H1 (cell line): Measurements from ENCODE around the gene PGP. TPM values are rescaled to one million over a fixed set of nuclear protein-coding genes. Genes with fewer than 3 reads are reported as not detected.

Experiments used
- CTCF ChIA-PET: fragments of 300-600 bp; sonication (Branson Sonifier 250); formaldehyde crosslinking; loops from one replicate; lab custom pipeline; 2021; ENCODE audit not compliant: partially characterized antibody; lab: Charles Lee
- POLR2A ChIA-PET: fragments of 300-600 bp; sonication (Branson Sonifier 250); formaldehyde crosslinking; loops from one replicate; lab custom pipeline; 2021; ENCODE audit warnings: inconsistent platforms; ENCODE audit not compliant: partially characterized antibody; lab: Charles Lee
- DNase-seq, 2 experiments: peaks; one replicate each; pipeline versions ENCODE4 v3.0.0 to v3.0.0-alpha.2; 2010 to 2022; ENCODE audit warnings: low spot score in 2 of 2, low read depth in 1 of 2, mixed read lengths in 1 of 2
- FAIRE-seq: peaks from 2 replicates; lab custom pipeline; 2011; peaks lifted over from hg19 to GRCh38; lab: Jason Lieb, UNC
- H2AFZ ChIP-seq: 2 replicates; pipeline ENCODE4 v1.8.1; 2012; ENCODE audit warnings: low read length, inconsistent platforms
- H2AK5ac ChIP-seq: 2 replicates; pipeline ENCODE4 v1.6.1; 2013; ENCODE audit warnings: low read depth, low read length
- H2BK120ac ChIP-seq: replicated peaks from 2 replicates; pipeline ENCODE3; 2013; ENCODE audit warnings: low read depth, low read length, inconsistent platforms
- H2BK12ac ChIP-seq: 2 replicates; pipeline ENCODE4 v1.6.1; 2013; ENCODE audit warnings: low read depth, low read length
- H2BK15ac ChIP-seq: 2 replicates; pipeline ENCODE4 v1.6.1; 2013; ENCODE audit warnings: low read length
- H2BK20ac ChIP-seq: 2 replicates; pipeline ENCODE4 v1.6.1; 2013; ENCODE audit warnings: low read length
- H2BK5ac ChIP-seq: 2 replicates; pipeline ENCODE4 v1.6.1; 2013; ENCODE audit warnings: low read depth, low read length
- H3K14ac ChIP-seq: 2 replicates; pipeline ENCODE4 v1.6.1; 2013; ENCODE audit warnings: inconsistent platforms; ENCODE audit not compliant: insufficient read length
- H3K18ac ChIP-seq: 2 replicates; pipeline ENCODE4 v1.6.1; 2013; ENCODE audit warnings: low read length; ENCODE audit errors: extremely low read depth
- H3K23ac ChIP-seq: 2 replicates; pipeline ENCODE4 v1.6.1; 2013; ENCODE audit warnings: inconsistent platforms; ENCODE audit not compliant: insufficient read length
- H3K23me2 ChIP-seq: 2 replicates; pipeline ENCODE4 v1.6.1; 2013; ENCODE audit warnings: low read depth, low read length
- H3K27ac ChIP-seq: 2 replicates; pipeline ENCODE4 v1.6.1; 2011; ENCODE audit warnings: low read depth, low read length, inconsistent platforms
- H3K27me3 ChIP-seq, 4 experiments: replicated peaks in 1 of 4; 1 replicate in 1 of 4; 2 replicates in 3 of 4; pipeline versions ENCODE4 v1.6.1 to v1.8.1; 2011 to 2013; ENCODE audit warnings: low read length in 3 of 4, mild to moderate bottlenecking in 3 of 4, inconsistent platforms in 2 of 4, mixed read lengths in 2 of 4, moderate library complexity in 1 of 4; ENCODE audit not compliant: control insufficient read depth in 3 of 4, insufficient read depth in 3 of 4; ENCODE audit errors: extremely low read depth in 1 of 4
- H3K36me3 ChIP-seq, 4 experiments: 2 replicates each; pipeline versions ENCODE4 v1.6.1 to v1.8.1; 2011 to 2013; ENCODE audit warnings: mild to moderate bottlenecking in 4 of 4, low read length in 3 of 4, moderate library complexity in 2 of 4, control low read depth in 1 of 4, inconsistent platforms in 1 of 4; ENCODE audit not compliant: insufficient read depth in 4 of 4, control insufficient read depth in 2 of 4
- H3K4ac ChIP-seq: replicated peaks from 2 replicates; pipeline ENCODE3; 2013; ENCODE audit warnings: low read length, low read depth, mixed read lengths, inconsistent platforms; ENCODE audit not compliant: insufficient read length
- H3K4me1 ChIP-seq, 4 experiments: replicated peaks in 1 of 4; 1 replicate in 1 of 4; 2 replicates in 3 of 4; pipeline versions ENCODE4 v1.6.1 to v1.8.1; 2011 to 2013; ENCODE audit warnings: low read length in 3 of 4, inconsistent platforms in 2 of 4, mixed read lengths in 1 of 4; ENCODE audit not compliant: insufficient read depth in 4 of 4, control insufficient read depth in 3 of 4
- H3K4me2 ChIP-seq, 2 experiments: 2 replicates each; pipeline versions ENCODE4 v1.6.1 to v1.8.1; 2011 to 2013; ENCODE audit warnings: low read depth in 2 of 2, low read length in 2 of 2, control low read depth in 1 of 2, inconsistent platforms in 1 of 2, mild to moderate bottlenecking in 1 of 2; ENCODE audit not compliant: insufficient read depth in 1 of 2
- H3K4me3 ChIP-seq, 4 experiments: fragments of 200-600, 300-600 bp in 1 of 4; sonication (generic), shearing (Covaris generic), sonication (Bioruptor Twin) in 1 of 4; 2 replicates each; pipeline versions ENCODE4 v1.5.1 to v1.8.1; 2011 to 2016; ENCODE audit warnings: low read length in 4 of 4, low read depth in 3 of 4, control low read depth in 2 of 4, inconsistent platforms in 2 of 4, mild to moderate bottlenecking in 2 of 4, mixed read lengths in 1 of 4, moderate library complexity in 1 of 4; ENCODE audit not compliant: insufficient read depth in 2 of 4; ENCODE audit errors: extremely low read depth in 1 of 4
- H3K56ac ChIP-seq: replicated peaks from 2 replicates; pipeline ENCODE3; 2013; ENCODE audit warnings: low read depth, mild to moderate bottlenecking, mixed read lengths, low read length, inconsistent platforms; ENCODE audit not compliant: insufficient read length
- H3K79me1 ChIP-seq: 2 replicates; pipeline ENCODE4 v1.6.1; 2013; ENCODE audit warnings: low read depth, low read length, control low read depth
- H3K79me2 ChIP-seq, 2 experiments: 2 replicates each; pipeline versions ENCODE4 v1.6.1 to v1.8.1; 2012 to 2013; ENCODE audit warnings: low read length in 2 of 2, mild to moderate bottlenecking in 2 of 2, inconsistent platforms in 1 of 2; ENCODE audit not compliant: insufficient read depth in 2 of 2, control insufficient read depth in 1 of 2
- H3K9ac ChIP-seq, 4 experiments: replicated peaks in 1 of 4; 1 replicate in 1 of 4; 2 replicates in 3 of 4; pipeline versions ENCODE4 v1.6.1 to v1.8.1; 2011 to 2013; ENCODE audit warnings: low read depth in 3 of 4, low read length in 3 of 4, control low read depth in 2 of 4, mild to moderate bottlenecking in 2 of 4, moderate library complexity in 2 of 4, inconsistent platforms in 1 of 4; ENCODE audit errors: extremely low read depth in 1 of 4
- H3K9me3 ChIP-seq, 2 experiments: 2 replicates each; pipeline versions ENCODE4 v1.6.1 to v1.8.1; 2012 to 2013; ENCODE audit warnings: mild to moderate bottlenecking in 2 of 2, moderate library complexity in 2 of 2, control low read depth in 1 of 2, inconsistent platforms in 1 of 2, low read depth in 1 of 2, low read length in 1 of 2, mixed read lengths in 1 of 2; ENCODE audit not compliant: insufficient read depth in 2 of 2
- H4K20me1 ChIP-seq, 2 experiments: replicated peaks in 1 of 2; 2 replicates each; pipeline versions ENCODE3 to v1.8.1; 2011 to 2013; ENCODE audit warnings: inconsistent platforms in 2 of 2, low read length in 2 of 2, mild to moderate bottlenecking in 1 of 2; ENCODE audit not compliant: insufficient read depth in 2 of 2, control insufficient read depth in 1 of 2
- H4K5ac ChIP-seq: 2 replicates; pipeline ENCODE4 v1.6.1; 2013; ENCODE audit warnings: low read length, low read depth, mixed read lengths, inconsistent platforms; ENCODE audit not compliant: insufficient read length
- H4K8ac ChIP-seq: 2 replicates; pipeline ENCODE4 v1.8.0; 2013; ENCODE audit warnings: mild to moderate bottlenecking, moderate library complexity, low read length, inconsistent platforms; ENCODE audit not compliant: insufficient read depth; ENCODE audit errors: extremely low read depth
- H4K91ac ChIP-seq: replicated peaks from 2 replicates; pipeline ENCODE3; 2013; ENCODE audit warnings: low read length, mixed read lengths, inconsistent platforms; ENCODE audit not compliant: insufficient read length
- ATF2 ChIP-seq: IDR thresholded peaks from 2 replicates; pipeline ENCODE4 v1.6.1; 2012; ENCODE audit warnings: low read length, inconsistent platforms
- ATF3 ChIP-seq: IDR thresholded peaks from 2 replicates; pipeline ENCODE4 v1.6.1; 2011; ENCODE audit warnings: low read depth, mild to moderate bottlenecking, low read length; ENCODE audit not compliant: insufficient read depth
- CBX5 ChIP-seq: fragments of 300-800, 300-1000 bp; sonication (generic); IDR thresholded peaks from 2 replicates; pipeline ENCODE4 v1.7.1; 2016; ENCODE audit warnings: antibody characterized with exemption, low read length, low read depth
- CREB1 ChIP-seq: IDR thresholded peaks from 2 replicates; pipeline ENCODE4 v1.6.1; 2012; ENCODE audit warnings: inconsistent platforms
- E2F6 ChIP-seq: IDR thresholded peaks from 2 replicates; pipeline ENCODE4 v1.6.1; 2012; ENCODE audit warnings: inconsistent platforms
- JUN ChIP-seq: IDR thresholded peaks from 2 replicates; pipeline ENCODE4 v1.6.1; 2011; ENCODE audit warnings: low read depth, mild to moderate bottlenecking, improper control_type of control experiment, low read length
- JUND ChIP-seq: IDR thresholded peaks from 2 replicates; pipeline ENCODE4 v1.6.1; 2011; ENCODE audit warnings: mild to moderate bottlenecking, improper control_type of control experiment, low read length
- KDM5A ChIP-seq: fragments of 200-600 bp; IDR thresholded peaks from 2 replicates; pipeline ENCODE4 v1.7.1; 2012; ENCODE audit warnings: mild to moderate bottlenecking, low read length, inconsistent platforms, mixed read lengths
- USF2 ChIP-seq: IDR thresholded peaks from 2 replicates; pipeline ENCODE4 v1.6.1; 2011; ENCODE audit warnings: low read length, improper control_type of control experiment
- YY1 ChIP-seq: IDR thresholded peaks from 2 replicates; pipeline ENCODE4 v1.6.1; 2011; ENCODE audit warnings: low read depth, mild to moderate bottlenecking, low read length
- WGBS, 2 experiments: shearing (Covaris generic) in 1 of 2; methylation state at CpG; one replicate each; pipeline versions ENCODE4 v1.1.6 to v1.1.7; 2013 to 2015; ENCODE audit warnings: low lambda C conversion rate in 2 of 2, mixed read lengths in 2 of 2, inconsistent platforms in 1 of 2, low coverage in 1 of 2, missing lambda C conversion rate in 1 of 2; ENCODE audit not compliant: insufficient replicate concordance in 2 of 2, insufficient coverage in 1 of 2, insufficient read length in 1 of 2; ENCODE audit errors: extremely low coverage in 1 of 2, missing lambda C conversion rate in 1 of 2; 5-methylcytosine and 5-hydroxymethylcytosine counted together
- polyA plus RNA-seq, 7 experiments: library from polyadenylated mRNA; depleted of rRNA in 3 of 7; stranded (reverse) in 5 of 7; unstranded in 2 of 7; fragments of >200 nt in 5 of 7; fragments of 200-250 nt in 2 of 7; gene quantifications; 1 replicate in 5 of 7; 2 replicates in 1 of 7; 4 replicates in 1 of 7; pipeline versions ENCODE4 v1.2.1 to v1.2.3, GENCODE V29; 2011 to 2013; ENCODE audit warnings: missing spikeins in 2 of 7, mixed read lengths in 2 of 7
- total RNA-seq: library from RNA; stranded (reverse); fragmentation: NEBNext Ultra II Directional; extraction: Animal tissue kit (Norgen Biotek cat#: 25700); gene quantifications from 2 replicates; pipeline ENCODE4 v1.2.1, GENCODE V29; 2021

The PGP gene
- total and polyA plus RNA-seq, 2 of the 8 experiments (the other 6 are each of a cell fraction or from before 2014, with no cell fraction given): 30.9 to 55.9 TPM

- CTCF ChIA-PET: no interaction called here
- 96% methylated on average over 16 of the region's 31 CpGs; no CpG with 5 or more reads in 1 of the 2 experiments for WGBS, 2 experiments
- no peak for TF ChIP-seq USF2
- TF ChIP-seq KDM5A: no peak
- no peak for TF ChIP-seq ATF3
- TF ChIP-seq CBX5: no peak
- TF ChIP-seq CREB1: no peak
- TF ChIP-seq YY1: no peak
- no peak for TF ChIP-seq E2F6
- no peak for TF ChIP-seq JUND
- no peak for TF ChIP-seq ATF2
- TF ChIP-seq JUN: no peak
These were observed 35.1 kb downstream of the PGP start for GRCh38 chr16:2179576-2179975.

More at GRCh38 chr16:2179576-2179975, 35.1 kb downstream of the PGP start:
- no peak overlapping the region for H2BK5ac ChIP-seq
- no peak overlapping the region for H2AK5ac ChIP-seq
- H3K27me3 ChIP-seq: no peaks in the 10 kb centered on the region; a peak in 1 of 7 replicates
- H3K79me1 ChIP-seq: no peaks in the 10 kb centered on the region
- no peak overlapping the region for H3K23ac ChIP-seq
- no peaks in the 10 kb centered on the region for H3K9me3 ChIP-seq
- H3K36me3 ChIP-seq: peaks cover 11 to 32% (median 17%) of the 10 kb centered on the region in 4 experiments; a peak in 7 of 8 replicates
- peak overlapping the region in 1 of 4 experiments; percentile 26; a peak in 1 of 8 replicates for H3K4me3 ChIP-seq
- H2AFZ ChIP-seq: no peak overlapping the region
- no peak overlapping the region for H2BK15ac ChIP-seq
- H3K79me2 ChIP-seq: no peaks in the 10 kb centered on the region
- H3K23me2 ChIP-seq: peaks cover 2% of the 10 kb centered on the region; the same call in 1 of the 2 replicates
- H3K9ac ChIP-seq: no peak overlapping the region
- no peak overlapping the region for H4K5ac ChIP-seq
- POLR2A ChIA-PET: interaction anchor here (1.2 to 2.5 kb wide), 5 partner anchors 9 to 73 kb away, joined by 3 to 11 read pairs (median 5); partner anchors contain the start of gene ECI1
- H3K18ac ChIP-seq: no peak overlapping the region
- no peak overlapping the region for H3K27ac ChIP-seq
- H2BK12ac ChIP-seq: no peak overlapping the region
- H3K4me2 ChIP-seq: no peak overlapping the region
- peaks cover 2 to 17% of the 10 kb centered on the region in 2 experiments for H4K20me1 ChIP-seq
- FAIRE-seq (no peak), DNase-seq (no peak)
- no peak overlapping the region for H3K4ac ChIP-seq
- no peak overlapping the region for H3K14ac ChIP-seq
- no peak overlapping the region for H2BK120ac ChIP-seq
- no peak overlapping the region for H2BK20ac ChIP-seq
- H3K56ac ChIP-seq: no peak overlapping the region
- no peak overlapping the region for H4K8ac ChIP-seq
- H3K4me1 ChIP-seq: peaks cover 0 to 7% (median 2%) of the 10 kb centered on the region in 4 experiments; a peak in 4 of 7 replicates
- H4K91ac ChIP-seq: no peak overlapping the region
